Panc1 (cell line): ENCODE measurements around the gene CRTC1.

Experiments used
- POLR2AphosphoS5 ChIP-seq: IDR thresholded peaks from 2 replicates; pipeline ENCODE4 v1.6.1; 2012; ENCODE audit warnings: mild to moderate bottlenecking, low read depth, low read length, moderate library complexity
- SIN3A ChIP-seq: IDR thresholded peaks from 2 replicates; pipeline ENCODE4 v1.6.1; 2012; ENCODE audit warnings: low read depth, mild to moderate bottlenecking, low read length, moderate library complexity, borderline replicate concordance; ENCODE audit not compliant: insufficient read depth
- TCF7L2 ChIP-seq: IDR thresholded peaks from 2 replicates; pipeline ENCODE4 v1.6.1; 2011; ENCODE audit warnings: mild to moderate bottlenecking, low read depth, low read length, inconsistent platforms
- TF ChIP-seq, protein P1 (sequence below): fragments of 450-650 bp; IDR thresholded peaks from 2 replicates; pipeline ENCODE4 v1.5.1; 2017; ENCODE audit warnings: mild to moderate bottlenecking
- TF ChIP-seq, protein P2 (sequence below), 2 experiments: IDR thresholded peaks; 2 replicates each; pipeline ENCODE4 v1.6.1; 2011 to 2012; ENCODE audit warnings: low read depth in 2 of 2, control low read depth in 1 of 2, low read length in 1 of 2, mild to moderate bottlenecking in 1 of 2, moderate library complexity in 1 of 2; ENCODE audit not compliant: insufficient read depth in 1 of 2

DNA sequence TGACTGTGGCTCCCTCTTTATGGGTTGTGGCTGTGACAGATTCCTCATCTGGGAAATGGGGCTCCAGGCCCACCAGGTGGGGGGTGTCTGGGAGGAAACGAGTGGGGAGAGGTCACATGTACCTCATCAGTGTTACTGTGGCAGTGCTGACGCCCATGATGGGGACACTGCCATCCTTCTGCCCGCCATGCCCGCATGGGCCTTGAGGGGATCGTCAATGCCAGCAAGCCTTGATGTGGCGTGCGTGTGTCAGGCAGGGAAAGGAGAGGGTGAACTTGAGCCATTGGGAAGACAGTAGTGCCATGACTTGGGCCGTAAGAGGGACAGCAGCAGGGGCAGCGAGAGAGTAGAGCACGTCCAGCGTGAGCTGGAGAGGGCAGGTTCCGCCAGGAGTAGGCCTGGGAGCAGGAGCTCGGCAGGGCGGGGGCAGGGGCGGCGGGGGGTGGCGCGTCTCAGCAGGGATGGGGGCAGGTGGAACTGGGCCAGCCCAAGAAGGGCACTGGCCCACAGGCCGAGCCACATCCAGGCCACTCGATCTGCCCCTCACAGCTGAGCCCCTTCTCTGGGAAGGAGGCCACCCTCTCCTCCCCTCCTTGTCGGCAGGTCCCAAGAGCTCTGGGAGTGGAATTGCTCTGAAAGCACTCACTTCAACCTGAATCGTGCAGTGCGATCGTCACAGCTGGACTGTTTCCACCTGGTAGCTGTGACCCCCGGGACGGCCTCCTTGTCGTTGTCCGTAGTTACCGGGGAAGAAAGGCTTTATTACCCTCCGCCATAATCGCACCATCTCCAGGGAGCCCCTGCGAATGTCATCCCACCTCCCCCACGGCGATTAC is 36.7 kb upstream of the CRTC1 start:
- TF ChIP-seq, protein P1, sequence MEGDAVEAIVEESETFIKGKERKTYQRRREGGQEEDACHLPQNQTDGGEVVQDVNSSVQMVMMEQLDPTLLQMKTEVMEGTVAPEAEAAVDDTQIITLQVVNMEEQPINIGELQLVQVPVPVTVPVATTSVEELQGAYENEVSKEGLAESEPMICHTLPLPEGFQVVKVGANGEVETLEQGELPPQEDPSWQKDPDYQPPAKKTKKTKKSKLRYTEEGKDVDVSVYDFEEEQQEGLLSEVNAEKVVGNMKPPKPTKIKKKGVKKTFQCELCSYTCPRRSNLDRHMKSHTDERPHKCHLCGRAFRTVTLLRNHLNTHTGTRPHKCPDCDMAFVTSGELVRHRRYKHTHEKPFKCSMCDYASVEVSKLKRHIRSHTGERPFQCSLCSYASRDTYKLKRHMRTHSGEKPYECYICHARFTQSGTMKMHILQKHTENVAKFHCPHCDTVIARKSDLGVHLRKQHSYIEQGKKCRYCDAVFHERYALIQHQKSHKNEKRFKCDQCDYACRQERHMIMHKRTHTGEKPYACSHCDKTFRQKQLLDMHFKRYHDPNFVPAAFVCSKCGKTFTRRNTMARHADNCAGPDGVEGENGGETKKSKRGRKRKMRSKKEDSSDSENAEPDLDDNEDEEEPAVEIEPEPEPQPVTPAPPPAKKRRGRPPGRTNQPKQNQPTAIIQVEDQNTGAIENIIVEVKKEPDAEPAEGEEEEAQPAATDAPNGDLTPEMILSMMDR = no peak
- TF ChIP-seq SIN3A = no peak
- no peak for TF ChIP-seq POLR2AphosphoS5
- TF ChIP-seq TCF7L2 = no peak
- TF ChIP-seq, protein P2, sequence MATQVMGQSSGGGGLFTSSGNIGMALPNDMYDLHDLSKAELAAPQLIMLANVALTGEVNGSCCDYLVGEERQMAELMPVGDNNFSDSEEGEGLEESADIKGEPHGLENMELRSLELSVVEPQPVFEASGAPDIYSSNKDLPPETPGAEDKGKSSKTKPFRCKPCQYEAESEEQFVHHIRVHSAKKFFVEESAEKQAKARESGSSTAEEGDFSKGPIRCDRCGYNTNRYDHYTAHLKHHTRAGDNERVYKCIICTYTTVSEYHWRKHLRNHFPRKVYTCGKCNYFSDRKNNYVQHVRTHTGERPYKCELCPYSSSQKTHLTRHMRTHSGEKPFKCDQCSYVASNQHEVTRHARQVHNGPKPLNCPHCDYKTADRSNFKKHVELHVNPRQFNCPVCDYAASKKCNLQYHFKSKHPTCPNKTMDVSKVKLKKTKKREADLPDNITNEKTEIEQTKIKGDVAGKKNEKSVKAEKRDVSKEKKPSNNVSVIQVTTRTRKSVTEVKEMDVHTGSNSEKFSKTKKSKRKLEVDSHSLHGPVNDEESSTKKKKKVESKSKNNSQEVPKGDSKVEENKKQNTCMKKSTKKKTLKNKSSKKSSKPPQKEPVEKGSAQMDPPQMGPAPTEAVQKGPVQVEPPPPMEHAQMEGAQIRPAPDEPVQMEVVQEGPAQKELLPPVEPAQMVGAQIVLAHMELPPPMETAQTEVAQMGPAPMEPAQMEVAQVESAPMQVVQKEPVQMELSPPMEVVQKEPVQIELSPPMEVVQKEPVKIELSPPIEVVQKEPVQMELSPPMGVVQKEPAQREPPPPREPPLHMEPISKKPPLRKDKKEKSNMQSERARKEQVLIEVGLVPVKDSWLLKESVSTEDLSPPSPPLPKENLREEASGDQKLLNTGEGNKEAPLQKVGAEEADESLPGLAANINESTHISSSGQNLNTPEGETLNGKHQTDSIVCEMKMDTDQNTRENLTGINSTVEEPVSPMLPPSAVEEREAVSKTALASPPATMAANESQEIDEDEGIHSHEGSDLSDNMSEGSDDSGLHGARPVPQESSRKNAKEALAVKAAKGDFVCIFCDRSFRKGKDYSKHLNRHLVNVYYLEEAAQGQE (IDR thresholded peaks at IDR 0.05; ENCODE audit: insufficient read depth in 1 of 2, low read depth in 2 of 2, low read length in 1 of 2) = no peak
